ENCODE data around the gene CIRBP. TPM values are rescaled to one million over a fixed set of nuclear protein-coding genes. Genes with fewer than 3 reads are reported as not detected.
A peak's percentile ranks its signal among the peaks of the same experiment; 100 is the strongest.

Gene CIRBP
- 229 TPM for total RNA-seq
- 693 TPM for polyA plus RNA-seq
- long read RNA-seq, donor 1, partial matches to known transcripts = 0 of 14 reads
- long read RNA-seq, donor 1, other reads (novel, unspliced or antisense) = 0 of 14 reads
- long read RNA-seq, donor 2, transcript CIRBP-210 (8 exons, 938 nt) = minor isoform, 36 of 250 reads
- long read RNA-seq, donor 2, transcript CIRBP-201 (7 exons, 1,328 nt) = major isoform, 70 of 250 reads
- long read RNA-seq, donor 2, transcript CIRBP-245 (2 exons, 1,044 nt) = minor isoform, 42 of 250 reads
- long read RNA-seq, donor 2, transcript CIRBP-234 (4 exons, 587 nt) = minor isoform, 22 of 250 reads
- long read RNA-seq, donor 2, partial matches to known transcripts = 19 of 250 reads
- long read RNA-seq, donor 2, other reads (novel, unspliced or antisense) = 17 of 250 reads
- long read RNA-seq, donor 3, transcript CIRBP-210 (8 exons, 938 nt) = minor isoform, 44 of 232 reads
- long read RNA-seq, donor 3, transcript CIRBP-245 (2 exons, 1,044 nt) = minor isoform, 21 of 232 reads
- long read RNA-seq, donor 3, transcript CIRBP-201 (7 exons, 1,328 nt) = major isoform, 77 of 232 reads
- long read RNA-seq, donor 3, transcript CIRBP-246 (6 exons, 1,043 nt) = minor isoform, 25 of 232 reads
- long read RNA-seq, donor 3, partial matches to known transcripts = 7 of 232 reads
- long read RNA-seq, donor 3, other reads (novel, unspliced or antisense) = 19 of 232 reads
- long read RNA-seq, donor 4, transcript CIRBP-245 (2 exons, 1,044 nt) = minor isoform, 16 of 80 reads
- long read RNA-seq, donor 4, transcript CIRBP-201 (7 exons, 1,328 nt) = major isoform, 22 of 80 reads
- long read RNA-seq, donor 4, transcript CIRBP-234 (4 exons, 587 nt) = minor isoform, 14 of 80 reads
- long read RNA-seq, donor 4, transcript CIRBP-246 (6 exons, 1,043 nt) = minor isoform, 9 of 80 reads
- long read RNA-seq, donor 4, partial matches to known transcripts = 0 of 80 reads
- long read RNA-seq, donor 4, other reads (novel, unspliced or antisense) = 6 of 80 reads
- long read RNA-seq, donor 5, transcript CIRBP-246 (6 exons, 1,043 nt) = minor isoform, 25 of 216 reads
- long read RNA-seq, donor 5, transcript CIRBP-201 (7 exons, 1,328 nt) = major isoform, 77 of 216 reads
- long read RNA-seq, donor 5, transcript CIRBP-210 (8 exons, 938 nt) = minor isoform, 30 of 216 reads
- long read RNA-seq, donor 5, transcript CIRBP-245 (2 exons, 1,044 nt) = minor isoform, 27 of 216 reads
- long read RNA-seq, donor 5, partial matches to known transcripts = 15 of 216 reads
- long read RNA-seq, donor 5, other reads (novel, unspliced or antisense) = 21 of 216 reads
- long read RNA-seq, donor 6, transcript CIRBP-201 (7 exons, 1,328 nt) = major isoform, 40 of 127 reads
- long read RNA-seq, donor 6, transcript CIRBP-210 (8 exons, 938 nt) = minor isoform, 34 of 127 reads
- long read RNA-seq, donor 6, transcript CIRBP-246 (6 exons, 1,043 nt) = minor isoform, 13 of 127 reads
- long read RNA-seq, donor 6, transcript CIRBP-245 (2 exons, 1,044 nt) = minor isoform, 12 of 127 reads
- long read RNA-seq, donor 6, partial matches to known transcripts = 0 of 127 reads
- long read RNA-seq, donor 6, other reads (novel, unspliced or antisense) = 10 of 127 reads
- long read RNA-seq, donor 7, transcript CIRBP-201 (7 exons, 1,328 nt) = minor isoform, 27 of 95 reads
- long read RNA-seq, donor 7, transcript CIRBP-210 (8 exons, 938 nt) = major isoform, 30 of 95 reads
- long read RNA-seq, donor 7, transcript CIRBP-234 (4 exons, 587 nt) = minor isoform, 12 of 95 reads
- long read RNA-seq, donor 7, transcript CIRBP-245 (2 exons, 1,044 nt) = minor isoform, 8 of 95 reads
- long read RNA-seq, donor 7, partial matches to known transcripts = 0 of 95 reads
- long read RNA-seq, donor 7, other reads (novel, unspliced or antisense) = 5 of 95 reads
- long read RNA-seq, donor 8, transcript CIRBP-201 (7 exons, 1,328 nt) = major isoform, 17 of 42 reads
- long read RNA-seq, donor 8, transcript CIRBP-210 (8 exons, 938 nt) = minor isoform, 11 of 42 reads
- long read RNA-seq, donor 8, partial matches to known transcripts = 0 of 42 reads
- long read RNA-seq, donor 8, other reads (novel, unspliced or antisense) = 0 of 42 reads
- long read RNA-seq, donor 9, transcript CIRBP-245 (2 exons, 1,044 nt) = minor isoform, 7 of 77 reads
- long read RNA-seq, donor 9, transcript CIRBP-234 (4 exons, 587 nt) = minor isoform, 12 of 77 reads
- long read RNA-seq, donor 9, transcript CIRBP-210 (8 exons, 938 nt) = minor isoform, 17 of 77 reads
- long read RNA-seq, donor 9, transcript CIRBP-201 (7 exons, 1,328 nt) = major isoform, 28 of 77 reads
- long read RNA-seq, donor 9, partial matches to known transcripts = 0 of 77 reads
- long read RNA-seq, donor 9, other reads (novel, unspliced or antisense) = 0 of 77 reads
- long read RNA-seq, donor 10, transcript CIRBP-201 (7 exons, 1,328 nt) = major isoform, 27 of 71 reads
- long read RNA-seq, donor 10, transcript CIRBP-210 (8 exons, 938 nt) = minor isoform, 20 of 71 reads
- long read RNA-seq, donor 10, transcript CIRBP-234 (4 exons, 587 nt) = minor isoform, 12 of 71 reads
- long read RNA-seq, donor 10, partial matches to known transcripts = 0 of 71 reads
- long read RNA-seq, donor 10, other reads (novel, unspliced or antisense) = 0 of 71 reads

DNA sequence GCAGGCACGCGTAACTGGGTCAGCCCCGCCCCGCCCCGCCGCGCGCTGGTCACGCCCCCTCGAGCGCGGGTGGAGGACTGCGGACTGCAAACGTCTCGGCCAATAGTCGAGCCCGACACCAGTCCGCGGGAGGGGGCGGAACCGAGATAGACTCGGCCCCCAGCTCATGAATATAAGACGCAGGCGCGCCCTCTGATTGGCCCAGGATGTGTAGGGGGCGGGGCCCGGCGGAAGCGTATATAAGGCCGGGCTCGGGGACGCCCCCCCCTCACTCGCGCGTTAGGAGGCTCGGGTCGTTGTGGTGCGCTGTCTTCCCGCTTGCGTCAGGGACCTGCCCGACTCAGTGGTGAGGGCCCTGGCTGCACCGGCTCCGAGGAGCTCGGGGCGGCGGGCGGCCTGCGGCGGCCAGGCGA lies at the start of gene CIRBP:
Gene CIRBP (plus strand): TSS at position 268 of the 413 bp plus-strand sequence. CDS start 1,602 bp downstream, outside the sequence.
- DNase-seq (ENCODE audit: low read depth in 6 of 9, low spot score in 9 of 9) = peak in 8 of 9 donors; percentile 56 to 99 (median 98)
- H3K4me3 ChIP-seq (ENCODE audit: low read length in 2 of 2) = peak within 1 kb of the TSS; percentile 94 to 99
- H3K4me1 ChIP-seq (ENCODE audit: control insufficient read depth in 2 of 2, insufficient read depth in 2 of 2, low read length in 2 of 2) = peaks cover 48 to 88% of the 10 kb centered on the region in 2 donors
- H3K27me3 ChIP-seq (ENCODE audit: control insufficient read depth in 2 of 2, insufficient read depth in 1 of 2, low read length in 1 of 2) = peaks cover 11 to 34% of the 10 kb centered on the region in 2 donors
- peak within 1 kb of the TSS; percentile 88 to 99 for H3K27ac ChIP-seq (ENCODE audit: low read depth in 1 of 2, low read length in 1 of 2)
- under 1% methylated on average over 50 of the region's 50 CpGs for WGBS
- peaks cover 0 to 27% of the 10 kb centered on the region in 2 donors for H3K9me3 ChIP-seq (ENCODE audit: control insufficient read depth in 2 of 2, insufficient read depth in 1 of 2, low read length in 1 of 2)
- H3K36me3 ChIP-seq (ENCODE audit: control insufficient read depth in 2 of 2, insufficient read depth in 2 of 2, low read length in 1 of 2) = peaks cover 32 to 44% of the 10 kb centered on the region in 2 donors

DNA sequence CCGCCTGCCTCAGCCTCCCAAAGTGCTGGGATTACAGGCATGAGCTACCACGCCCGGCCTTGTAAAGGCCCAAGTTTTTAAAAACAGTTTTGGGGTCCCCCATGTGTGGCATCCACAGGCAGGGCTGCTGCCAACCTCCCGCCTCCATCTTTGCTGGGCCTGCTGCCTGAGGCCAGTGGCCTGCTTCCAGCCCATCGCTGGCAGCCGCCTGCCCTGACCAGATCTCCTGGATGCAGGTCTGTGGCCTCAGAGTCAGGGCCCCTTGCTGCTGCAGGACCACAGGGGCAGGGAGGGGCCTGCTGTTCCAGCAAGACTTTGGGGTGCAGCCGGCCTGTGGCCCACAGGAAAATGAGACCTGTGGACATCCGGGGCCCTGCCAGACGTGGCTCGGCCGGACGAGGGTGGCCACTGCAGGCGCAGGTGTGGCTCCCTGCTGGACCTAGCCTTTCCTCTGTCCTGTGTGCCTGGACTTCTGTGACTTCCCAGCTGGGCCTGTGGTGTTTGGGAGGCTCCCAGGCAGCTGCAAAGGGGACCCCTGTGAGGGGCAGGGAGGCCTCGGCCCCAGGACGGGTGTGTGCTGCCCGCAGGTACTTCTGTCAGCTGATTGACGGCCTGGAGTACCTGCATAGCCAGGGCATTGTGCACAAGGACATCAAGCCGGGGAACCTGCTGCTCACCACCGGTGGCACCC lies 49.2 kb upstream of the CIRBP start:
- no peak overlapping the region for H3K27ac ChIP-seq (ENCODE audit: low read depth in 1 of 2, low read length in 1 of 2)
- no peaks in the 10 kb centered on the region for H3K27me3 ChIP-seq (ENCODE audit: control insufficient read depth in 2 of 2, insufficient read depth in 1 of 2, low read length in 1 of 2)
- no peak for DNase-seq (ENCODE audit: low read depth in 6 of 9, low spot score in 9 of 9)
- H3K9me3 ChIP-seq (ENCODE audit: control insufficient read depth in 2 of 2, insufficient read depth in 1 of 2, low read length in 1 of 2) = no peaks in the 10 kb centered on the region
- no peaks in the 10 kb centered on the region for H3K4me1 ChIP-seq (ENCODE audit: control insufficient read depth in 2 of 2, insufficient read depth in 2 of 2, low read length in 2 of 2)
- 98% methylated on average over 19 of the region's 19 CpGs for WGBS
- peaks cover 48 to 60% of the 10 kb centered on the region in 2 donors for H3K36me3 ChIP-seq (ENCODE audit: control insufficient read depth in 2 of 2, insufficient read depth in 2 of 2, low read length in 1 of 2)
- no peak overlapping the region for H3K4me3 ChIP-seq (ENCODE audit: low read length in 2 of 2)

GRCh38 chr19:1220477-1220930 lies 48.6 kb upstream of the CIRBP start:
- Histone ChIP-seq H3K27me3 (ENCODE audit: control insufficient read depth in 2 of 2, insufficient read depth in 1 of 2, low read length in 1 of 2) (no peaks in the 10 kb centered on the region), H3K4me3 (ENCODE audit: low read length in 2 of 2) (no peak overlapping the region), H3K9me3 (ENCODE audit: control insufficient read depth in 2 of 2, insufficient read depth in 1 of 2, low read length in 1 of 2) (no peaks in the 10 kb centered on the region), H3K4me1 (ENCODE audit: control insufficient read depth in 2 of 2, insufficient read depth in 2 of 2, low read length in 2 of 2) (no peaks in the 10 kb centered on the region), H3K27ac (ENCODE audit: low read depth in 1 of 2, low read length in 1 of 2) (no peak overlapping the region), H3K36me3 (ENCODE audit: control insufficient read depth in 2 of 2, insufficient read depth in 2 of 2, low read length in 1 of 2) (peaks cover 50 to 61% of the 10 kb centered on the region in 2 donors)
- no peak for DNase-seq (ENCODE audit: low read depth in 6 of 9, low spot score in 9 of 9)
- WGBS = 98% methylated on average over 33 of the region's 33 CpGs

GRCh38 chr19:1220976-1221903 lies 47.9 kb upstream of the CIRBP start:
- Histone ChIP-seq H3K4me1 (ENCODE audit: control insufficient read depth in 2 of 2, insufficient read depth in 2 of 2, low read length in 2 of 2) (no peaks in the 10 kb centered on the region), H3K27ac (ENCODE audit: low read depth in 1 of 2, low read length in 1 of 2) (no peak overlapping the region), H3K4me3 (ENCODE audit: low read length in 2 of 2) (no peak overlapping the region), H3K36me3 (ENCODE audit: control insufficient read depth in 2 of 2, insufficient read depth in 2 of 2, low read length in 1 of 2) (peaks cover 52 to 65% of the 10 kb centered on the region in 2 donors), H3K9me3 (ENCODE audit: control insufficient read depth in 2 of 2, insufficient read depth in 1 of 2, low read length in 1 of 2) (no peaks in the 10 kb centered on the region), H3K27me3 (ENCODE audit: control insufficient read depth in 2 of 2, insufficient read depth in 1 of 2, low read length in 1 of 2) (no peaks in the 10 kb centered on the region)
- DNase-seq (ENCODE audit: low read depth in 6 of 9, low spot score in 9 of 9) = no peak
- WGBS = 98% methylated on average over 38 of the region's 38 CpGs

DNA sequence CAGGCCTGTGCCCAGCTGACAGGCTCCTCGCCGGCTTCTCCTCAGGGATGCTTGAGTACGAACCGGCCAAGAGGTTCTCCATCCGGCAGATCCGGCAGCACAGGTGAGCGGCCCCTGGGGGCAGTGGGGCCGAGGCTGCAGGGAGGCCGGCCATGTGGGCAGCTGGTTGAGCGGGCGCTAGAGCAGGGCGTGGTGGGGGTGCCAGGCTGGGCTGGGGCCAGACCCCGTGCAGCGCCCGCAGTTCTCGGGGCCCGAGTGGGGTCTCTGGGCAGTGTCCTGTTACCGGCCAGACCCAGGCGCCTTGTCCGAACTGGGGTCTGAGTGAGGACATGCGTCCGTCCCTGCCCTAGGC lies 47.3 kb upstream of the CIRBP start:
- H3K36me3 ChIP-seq (ENCODE audit: control insufficient read depth in 2 of 2, insufficient read depth in 2 of 2, low read length in 1 of 2) = peaks cover 54 to 71% of the 10 kb centered on the region in 2 donors
- no peaks in the 10 kb centered on the region for H3K27me3 ChIP-seq (ENCODE audit: control insufficient read depth in 2 of 2, insufficient read depth in 1 of 2, low read length in 1 of 2)
- no peak overlapping the region for H3K27ac ChIP-seq (ENCODE audit: low read depth in 1 of 2, low read length in 1 of 2)
- H3K4me3 ChIP-seq (ENCODE audit: low read length in 2 of 2) = no peak overlapping the region
- 97% methylated on average over 22 of the region's 22 CpGs for WGBS
- DNase-seq (ENCODE audit: low read depth in 6 of 9, low spot score in 9 of 9) = no peak
- H3K9me3 ChIP-seq (ENCODE audit: control insufficient read depth in 2 of 2, insufficient read depth in 1 of 2, low read length in 1 of 2) = no peaks in the 10 kb centered on the region
- no peaks in the 10 kb centered on the region for H3K4me1 ChIP-seq (ENCODE audit: control insufficient read depth in 2 of 2, insufficient read depth in 2 of 2, low read length in 2 of 2)

GRCh38 chr19:1222394-1222793 lies 46.7 kb upstream of the CIRBP start:
- Histone ChIP-seq H3K36me3 (ENCODE audit: control insufficient read depth in 2 of 2, insufficient read depth in 2 of 2, low read length in 1 of 2) (peaks cover 59 to 76% of the 10 kb centered on the region in 2 donors), H3K4me1 (ENCODE audit: control insufficient read depth in 2 of 2, insufficient read depth in 2 of 2, low read length in 2 of 2) (no peaks in the 10 kb centered on the region), H3K27ac (ENCODE audit: low read depth in 1 of 2, low read length in 1 of 2) (no peak overlapping the region), H3K27me3 (ENCODE audit: control insufficient read depth in 2 of 2, insufficient read depth in 1 of 2, low read length in 1 of 2) (no peaks in the 10 kb centered on the region), H3K4me3 (ENCODE audit: low read length in 2 of 2) (no peak overlapping the region), H3K9me3 (ENCODE audit: control insufficient read depth in 2 of 2, insufficient read depth in 1 of 2, low read length in 1 of 2) (no peaks in the 10 kb centered on the region)
- WGBS = 96% methylated on average over 14 of the region's 14 CpGs
- no peak for DNase-seq (ENCODE audit: low read depth in 6 of 9, low spot score in 9 of 9)

All from thymus (tissue), 14 donors.